ENCODE results near the gene ZIC4.

DNA sequence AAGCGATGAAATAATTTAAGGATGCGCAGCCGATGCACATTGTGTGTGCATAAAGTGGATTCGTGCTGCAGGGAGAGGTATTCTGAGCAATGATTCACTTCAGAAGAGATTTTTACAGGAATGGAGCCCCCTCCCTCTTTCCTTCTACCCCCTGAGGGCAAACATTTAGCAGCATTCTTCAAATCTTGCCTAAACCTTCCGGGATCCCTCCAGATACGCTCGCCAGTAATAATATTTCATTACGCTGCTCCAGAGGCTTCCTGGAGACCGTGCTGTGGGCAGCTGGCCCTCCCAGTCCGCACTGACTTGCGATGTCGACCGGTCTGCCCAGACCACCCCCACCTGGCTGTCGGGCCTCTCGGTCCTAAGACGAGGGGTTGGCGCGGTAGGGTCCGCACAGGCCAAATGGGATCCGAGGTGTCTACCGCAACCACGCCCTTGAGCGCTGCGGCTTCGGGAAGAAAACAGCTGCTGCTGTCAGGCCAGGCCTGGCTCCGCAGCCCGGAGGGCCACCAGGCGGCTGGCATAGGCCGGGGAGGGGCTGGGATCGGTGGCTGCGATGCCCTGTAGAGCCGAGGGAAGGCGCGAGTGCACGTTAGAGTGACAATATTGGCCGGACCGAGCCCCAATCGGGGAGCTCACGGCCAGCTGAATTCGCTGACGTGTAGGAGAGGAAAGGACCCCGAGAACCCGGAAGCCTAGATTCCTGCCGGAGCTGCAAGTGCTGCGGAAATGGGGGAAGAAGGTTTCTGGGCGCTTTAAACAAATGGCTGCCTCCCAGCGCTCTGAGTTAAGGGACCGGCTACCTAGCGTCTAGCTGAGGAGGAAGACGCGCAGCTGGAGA, 14.3 kb downstream of the ZIC4 start:
- TF ChIP-seq POLR2A (IDR thresholded peaks at IDR 0.05; ENCODE audit: low read length) (no peak), GATA1 (IDR thresholded peaks at IDR 0.05; ENCODE audit: low read depth, low read length) (no peak)
